ENCODE results near the gene SNCG. TPM values are rescaled to one million over a fixed set of nuclear protein-coding genes. Genes with fewer than 3 reads are reported as not detected.

Gene SNCG
- total RNA-seq, 1 experiment from 2014 or later: 61.1 TPM

DNA sequence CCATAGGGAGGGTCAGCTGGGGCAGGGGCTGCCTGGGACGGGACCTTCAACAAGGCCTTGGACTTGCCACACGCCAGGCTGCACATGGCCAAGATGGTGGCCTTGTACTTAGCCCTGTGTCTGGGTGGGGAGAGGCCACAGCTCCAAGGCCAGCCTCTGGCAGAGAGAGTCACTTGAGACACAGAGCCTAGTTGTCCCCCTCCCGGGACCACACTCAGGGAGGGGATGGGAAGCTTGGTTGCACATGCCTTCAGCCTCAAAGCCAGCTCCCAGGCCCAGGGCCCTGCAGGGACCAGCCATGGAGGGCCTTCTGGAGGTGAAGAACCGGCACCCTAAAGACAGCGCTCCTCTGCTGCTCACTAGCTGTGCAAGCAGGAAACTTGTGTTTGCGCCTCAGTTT lies 17.7 kb upstream of the SNCG start:
- ChIA-PET POLR2A (no interaction called here), RAD21 (ENCODE audit: low non-redundant PET in 1 of 2, low total read pairs in 2 of 2, uncharacterized antibody in 2 of 2, unreplicated experiment in 2 of 2) (no interaction called here), CTCF (interaction anchor here (0.9 to 2.3 kb wide), 2 partner anchors 20 to 27 kb away, joined by 3 to 10 read pairs; partner anchors contain the start of gene ADIRF)
- H2AFZ ChIP-seq (ENCODE audit: low read depth, low read length, poor library complexity, severe bottlenecking): no peak overlapping the region
- H3K9me2 ChIP-seq (ENCODE audit: insufficient read depth): no peaks in the 10 kb centered on the region
- H3K9ac ChIP-seq (ENCODE audit: low read length): no peak overlapping the region
- no peaks in the 10 kb centered on the region for H4K20me1 ChIP-seq (ENCODE audit: insufficient read depth)
- H3K9me3 ChIP-seq (ENCODE audit: control insufficient read depth in 1 of 2, insufficient read depth in 1 of 2, low read depth in 1 of 2, low read length in 2 of 2): no peaks in the 10 kb centered on the region
- no peaks in the 10 kb centered on the region for H3K27me3 ChIP-seq (ENCODE audit: insufficient read depth, low read length)
- H3K27ac ChIP-seq (ENCODE audit: low read depth, low read length): no peak overlapping the region
- no peaks in the 10 kb centered on the region for H3K79me2 ChIP-seq (ENCODE audit: insufficient read depth, low read length)
- no peak overlapping the region for H3K4me3 ChIP-seq (replicated peaks in 1 of 2; ENCODE audit: low read depth in 1 of 2, low read length in 2 of 2)
- DNase-seq (ENCODE audit: low read depth, low spot score) (no peak), ATAC-seq (no peak)
- no peak for TF ChIP-seq YY1 (IDR thresholded peaks at IDR 0.05; ENCODE audit: extremely low read depth, insufficient replicate concordance, low read depth, low read length)
- TF ChIP-seq FOSL1 (IDR thresholded peaks at IDR 0.05; ENCODE audit: low read depth): no peak
- no peak for TF ChIP-seq CBX3 (IDR thresholded peaks at IDR 0.05; ENCODE audit: low read depth)
- TF ChIP-seq TCF7L2 (IDR thresholded peaks at IDR 0.05; ENCODE audit: borderline replicate concordance, extremely low read depth, insufficient read depth, insufficient read length): no peak
- TF ChIP-seq EZH2 (IDR thresholded peaks at IDR 0.05): no peak
- TF ChIP-seq, protein P1, sequence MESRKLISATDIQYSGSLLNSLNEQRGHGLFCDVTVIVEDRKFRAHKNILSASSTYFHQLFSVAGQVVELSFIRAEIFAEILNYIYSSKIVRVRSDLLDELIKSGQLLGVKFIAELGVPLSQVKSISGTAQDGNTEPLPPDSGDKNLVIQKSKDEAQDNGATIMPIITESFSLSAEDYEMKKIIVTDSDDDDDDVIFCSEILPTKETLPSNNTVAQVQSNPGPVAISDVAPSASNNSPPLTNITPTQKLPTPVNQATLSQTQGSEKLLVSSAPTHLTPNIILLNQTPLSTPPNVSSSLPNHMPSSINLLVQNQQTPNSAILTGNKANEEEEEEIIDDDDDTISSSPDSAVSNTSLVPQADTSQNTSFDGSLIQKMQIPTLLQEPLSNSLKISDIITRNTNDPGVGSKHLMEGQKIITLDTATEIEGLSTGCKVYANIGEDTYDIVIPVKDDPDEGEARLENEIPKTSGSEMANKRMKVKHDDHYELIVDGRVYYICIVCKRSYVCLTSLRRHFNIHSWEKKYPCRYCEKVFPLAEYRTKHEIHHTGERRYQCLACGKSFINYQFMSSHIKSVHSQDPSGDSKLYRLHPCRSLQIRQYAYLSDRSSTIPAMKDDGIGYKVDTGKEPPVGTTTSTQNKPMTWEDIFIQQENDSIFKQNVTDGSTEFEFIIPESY (IDR thresholded peaks at IDR 0.05; ENCODE audit: extremely low read depth, insufficient replicate concordance, low read length): no peak
- TF ChIP-seq, protein P2, sequence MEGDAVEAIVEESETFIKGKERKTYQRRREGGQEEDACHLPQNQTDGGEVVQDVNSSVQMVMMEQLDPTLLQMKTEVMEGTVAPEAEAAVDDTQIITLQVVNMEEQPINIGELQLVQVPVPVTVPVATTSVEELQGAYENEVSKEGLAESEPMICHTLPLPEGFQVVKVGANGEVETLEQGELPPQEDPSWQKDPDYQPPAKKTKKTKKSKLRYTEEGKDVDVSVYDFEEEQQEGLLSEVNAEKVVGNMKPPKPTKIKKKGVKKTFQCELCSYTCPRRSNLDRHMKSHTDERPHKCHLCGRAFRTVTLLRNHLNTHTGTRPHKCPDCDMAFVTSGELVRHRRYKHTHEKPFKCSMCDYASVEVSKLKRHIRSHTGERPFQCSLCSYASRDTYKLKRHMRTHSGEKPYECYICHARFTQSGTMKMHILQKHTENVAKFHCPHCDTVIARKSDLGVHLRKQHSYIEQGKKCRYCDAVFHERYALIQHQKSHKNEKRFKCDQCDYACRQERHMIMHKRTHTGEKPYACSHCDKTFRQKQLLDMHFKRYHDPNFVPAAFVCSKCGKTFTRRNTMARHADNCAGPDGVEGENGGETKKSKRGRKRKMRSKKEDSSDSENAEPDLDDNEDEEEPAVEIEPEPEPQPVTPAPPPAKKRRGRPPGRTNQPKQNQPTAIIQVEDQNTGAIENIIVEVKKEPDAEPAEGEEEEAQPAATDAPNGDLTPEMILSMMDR (IDR thresholded peaks at IDR 0.05 in 2 of 3, conservative IDR thresholded peaks at IDR 0.05 in 1 of 3; ENCODE audit: borderline replicate concordance in 1 of 3, insufficient read depth in 1 of 3, low read depth in 2 of 3, low read length in 2 of 3): no peak
- TF ChIP-seq ELF1 (IDR thresholded peaks at IDR 0.05; ENCODE audit: borderline replicate concordance, low read depth): no peak
- TF ChIP-seq, protein P3, sequence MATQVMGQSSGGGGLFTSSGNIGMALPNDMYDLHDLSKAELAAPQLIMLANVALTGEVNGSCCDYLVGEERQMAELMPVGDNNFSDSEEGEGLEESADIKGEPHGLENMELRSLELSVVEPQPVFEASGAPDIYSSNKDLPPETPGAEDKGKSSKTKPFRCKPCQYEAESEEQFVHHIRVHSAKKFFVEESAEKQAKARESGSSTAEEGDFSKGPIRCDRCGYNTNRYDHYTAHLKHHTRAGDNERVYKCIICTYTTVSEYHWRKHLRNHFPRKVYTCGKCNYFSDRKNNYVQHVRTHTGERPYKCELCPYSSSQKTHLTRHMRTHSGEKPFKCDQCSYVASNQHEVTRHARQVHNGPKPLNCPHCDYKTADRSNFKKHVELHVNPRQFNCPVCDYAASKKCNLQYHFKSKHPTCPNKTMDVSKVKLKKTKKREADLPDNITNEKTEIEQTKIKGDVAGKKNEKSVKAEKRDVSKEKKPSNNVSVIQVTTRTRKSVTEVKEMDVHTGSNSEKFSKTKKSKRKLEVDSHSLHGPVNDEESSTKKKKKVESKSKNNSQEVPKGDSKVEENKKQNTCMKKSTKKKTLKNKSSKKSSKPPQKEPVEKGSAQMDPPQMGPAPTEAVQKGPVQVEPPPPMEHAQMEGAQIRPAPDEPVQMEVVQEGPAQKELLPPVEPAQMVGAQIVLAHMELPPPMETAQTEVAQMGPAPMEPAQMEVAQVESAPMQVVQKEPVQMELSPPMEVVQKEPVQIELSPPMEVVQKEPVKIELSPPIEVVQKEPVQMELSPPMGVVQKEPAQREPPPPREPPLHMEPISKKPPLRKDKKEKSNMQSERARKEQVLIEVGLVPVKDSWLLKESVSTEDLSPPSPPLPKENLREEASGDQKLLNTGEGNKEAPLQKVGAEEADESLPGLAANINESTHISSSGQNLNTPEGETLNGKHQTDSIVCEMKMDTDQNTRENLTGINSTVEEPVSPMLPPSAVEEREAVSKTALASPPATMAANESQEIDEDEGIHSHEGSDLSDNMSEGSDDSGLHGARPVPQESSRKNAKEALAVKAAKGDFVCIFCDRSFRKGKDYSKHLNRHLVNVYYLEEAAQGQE (IDR thresholded peaks at IDR 0.05; ENCODE audit: low read depth): no peak
- no peak for TF ChIP-seq POLR2A (IDR thresholded peaks at IDR 0.05; ENCODE audit: borderline replicate concordance, extremely low read depth, insufficient read depth, insufficient read length)
- TF ChIP-seq EGR1 (IDR thresholded peaks at IDR 0.05; ENCODE audit: low read depth): no peak
- TF ChIP-seq POLR2AphosphoS5 (IDR thresholded peaks at IDR 0.05; ENCODE audit: low read depth, low read length): no peak
- TF ChIP-seq ZFX (IDR thresholded peaks at IDR 0.05): no peak
- no peak for TF ChIP-seq RAD21 (IDR thresholded peaks at IDR 0.05; ENCODE audit: low read depth)
- TF ChIP-seq SIN3A (IDR thresholded peaks at IDR 0.05; ENCODE audit: low read depth): no peak
- TF ChIP-seq JUND (IDR thresholded peaks at IDR 0.05): no peak
- no peak overlapping the region for H3K4me2 ChIP-seq (ENCODE audit: low read length)
- no peaks in the 10 kb centered on the region for H3K36me3 ChIP-seq (ENCODE audit: control insufficient read depth in 1 of 2, insufficient read depth in 2 of 2, low read length in 2 of 2)
- BruUV-seq (replicated peaks): no TSS peak
- H3K4me1 ChIP-seq (ENCODE audit: control insufficient read depth in 1 of 2, insufficient read depth in 2 of 2, low read length in 2 of 2): peaks cover 0 to 24% of the 10 kb centered on the region in 2 experiments; a peak in 3 of 4 replicates
- intact Hi-C loops (cut with micrococcal nuclease): no loop called here

Data from HCT116 (cell line).